Body of pancreas (tissue), 4 donors: ENCODE data around the gene CCDC175. TPM values are rescaled to one million over a fixed set of nuclear protein-coding genes. Genes with fewer than 3 reads are reported as not detected.

Source experiments
- ATAC-seq: fragments of 150-250 bp; one replicate; pipeline ENCODE4 v1.9.1; 2016
- DNase-seq, 4 donors: peaks; one replicate each; pipeline ENCODE4 v3.0.0-alpha.2; 2019
- H3K27ac ChIP-seq, 4 donors: fragments of 200-600 bp; sonication (generic); 1 replicate in 3 of 4; 2 replicates in 1 of 4; pipeline versions ENCODE4 v1.5.1 to v1.6.1; 2016 to 2019; ENCODE audit warnings: mild to moderate bottlenecking in 1 of 4, mixed read lengths in 1 of 4, moderate library complexity in 1 of 4
- H3K27me3 ChIP-seq, 2 donors: fragments of 200-600 bp; sonication (generic); one replicate each; pipeline ENCODE4 v1.6.0; 2016; ENCODE audit warnings: mild to moderate bottlenecking in 1 of 2
- H3K36me3 ChIP-seq, 2 donors: fragments of 200-600 bp; sonication (generic); replicated peaks in 1 of 2; 2 replicates each; pipeline ENCODE4 v1.5.1; 2016; ENCODE audit warnings: low read depth in 2 of 2; ENCODE audit not compliant: insufficient read depth in 1 of 2
- H3K4me1 ChIP-seq: fragments of 200-600 bp; sonication (generic); one replicate; pipeline ENCODE4 v1.6.0; 2016
- H3K4me3 ChIP-seq, 2 donors: fragments of 200-600 bp; sonication (generic); 1 replicate in 1 of 2; 2 replicates in 1 of 2; pipeline ENCODE4 v1.5.1; 2016 to 2019
- H3K9me3 ChIP-seq, 3 donors: fragments of 200-600 bp; sonication (generic); 1 replicate in 2 of 3; 2 replicates in 1 of 3; pipeline ENCODE4 v1.5.1; 2016
- POLR2A ChIP-seq, 3 donors: fragments of 450-650 bp; IDR thresholded peaks; one replicate each; pipeline ENCODE4 v1.6.1; 2016; ENCODE audit warnings: antibody characterized with exemption in 3 of 3, mild to moderate bottlenecking in 2 of 3
- WGBS, 2 donors: methylation state at CpG; one replicate each; pipeline ENCODE4 v1.1.5; 2017; 5-methylcytosine and 5-hydroxymethylcytosine counted together
- intact Hi-C: fragments of 100-400 bp; cut with DNase I; formaldehyde crosslinking; loops from one replicate; pipeline ENCODE4 v1.15.1; 2023
- total RNA-seq, 2 donors: library from RNA; depleted of rRNA; stranded (reverse); fragments of >200 nt; gene quantifications; one replicate each; pipeline ENCODE4 v1.1.0, GENCODE V29; 2016
- TF ChIP-seq, protein P1 (sequence below), 7 experiments: fragments of 450-650 bp in 4 of 7; fragments of 200-600 bp in 3 of 7; sonication (generic) in 3 of 7; IDR thresholded peaks; one replicate each; pipeline ENCODE4 v1.5.1; 2016 to 2019; ENCODE audit warnings: antibody characterized with exemption in 7 of 7

CCDC175 gene
- total RNA-seq, 2 donors from 2014 or later, result not detected

DNA sequence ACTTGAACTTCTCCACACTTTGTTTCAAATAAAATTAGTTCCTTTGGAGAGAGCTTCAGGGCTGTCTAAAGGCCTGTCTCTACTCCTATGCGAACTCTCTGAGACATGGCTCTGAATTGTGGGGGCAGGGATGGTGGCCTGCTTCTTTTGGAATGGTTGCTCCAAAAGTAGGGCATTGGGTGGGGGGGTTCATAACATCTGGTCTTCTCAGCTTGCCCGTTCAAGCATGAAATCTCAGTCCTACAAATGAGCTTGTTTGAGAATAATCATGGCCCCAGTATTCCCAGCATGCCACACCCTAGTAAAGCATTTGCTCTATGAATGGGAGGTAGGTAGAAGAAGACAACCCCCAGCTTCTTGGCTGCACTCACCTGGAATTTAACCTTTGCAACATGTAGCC lies 118.1 kb downstream of the CCDC175 start:
- intact Hi-C loops, result no loop called here
- TF ChIP-seq POLR2A (IDR thresholded peaks at IDR 0.05), result no peak
- TF ChIP-seq, protein P1, sequence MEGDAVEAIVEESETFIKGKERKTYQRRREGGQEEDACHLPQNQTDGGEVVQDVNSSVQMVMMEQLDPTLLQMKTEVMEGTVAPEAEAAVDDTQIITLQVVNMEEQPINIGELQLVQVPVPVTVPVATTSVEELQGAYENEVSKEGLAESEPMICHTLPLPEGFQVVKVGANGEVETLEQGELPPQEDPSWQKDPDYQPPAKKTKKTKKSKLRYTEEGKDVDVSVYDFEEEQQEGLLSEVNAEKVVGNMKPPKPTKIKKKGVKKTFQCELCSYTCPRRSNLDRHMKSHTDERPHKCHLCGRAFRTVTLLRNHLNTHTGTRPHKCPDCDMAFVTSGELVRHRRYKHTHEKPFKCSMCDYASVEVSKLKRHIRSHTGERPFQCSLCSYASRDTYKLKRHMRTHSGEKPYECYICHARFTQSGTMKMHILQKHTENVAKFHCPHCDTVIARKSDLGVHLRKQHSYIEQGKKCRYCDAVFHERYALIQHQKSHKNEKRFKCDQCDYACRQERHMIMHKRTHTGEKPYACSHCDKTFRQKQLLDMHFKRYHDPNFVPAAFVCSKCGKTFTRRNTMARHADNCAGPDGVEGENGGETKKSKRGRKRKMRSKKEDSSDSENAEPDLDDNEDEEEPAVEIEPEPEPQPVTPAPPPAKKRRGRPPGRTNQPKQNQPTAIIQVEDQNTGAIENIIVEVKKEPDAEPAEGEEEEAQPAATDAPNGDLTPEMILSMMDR (IDR thresholded peaks at IDR 0.05), result no peak

DNA sequence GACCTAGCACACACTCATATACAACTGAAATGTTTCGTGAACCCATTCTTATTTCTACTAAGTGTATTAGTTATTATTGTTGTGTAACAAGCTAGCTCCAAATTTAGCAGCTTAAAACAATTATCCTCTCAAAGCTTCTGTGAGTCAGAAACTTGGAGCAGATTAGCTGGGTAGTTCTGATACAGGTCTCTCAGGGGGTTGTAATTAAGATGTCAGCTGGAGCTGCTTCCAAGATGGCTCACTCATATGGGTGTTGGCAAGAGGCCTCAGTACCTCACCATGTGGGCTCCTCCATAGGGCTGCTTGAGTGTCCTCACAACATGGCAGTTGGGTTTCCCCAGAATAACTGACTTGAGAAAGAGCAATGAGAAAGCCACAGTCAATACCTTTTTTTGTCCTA lies 121.2 kb downstream of the CCDC175 start:
- H3K9me3 ChIP-seq, result no peaks in the 10 kb centered on the region
- no peak for TF ChIP-seq POLR2A (IDR thresholded peaks at IDR 0.05)
- TF ChIP-seq, protein P1 (IDR thresholded peaks at IDR 0.05), result no peak
- DNase-seq, result no peak
- no peaks in the 10 kb centered on the region for H3K4me1 ChIP-seq
- no peaks in the 10 kb centered on the region for H3K36me3 ChIP-seq
- WGBS, 2 donors, result 94 to 100% methylated on average over 1 of the region's 1 CpG
- H3K27me3 ChIP-seq, result no peaks in the 10 kb centered on the region
- no peak overlapping the region for H3K4me3 ChIP-seq
- no peak overlapping the region for H3K27ac ChIP-seq
- intact Hi-C loops, result no loop called here
- no peak for ATAC-seq

More for the DNA sequence above, 118.1 kb downstream of the CCDC175 start:
- H3K9me3 ChIP-seq, result no peaks in the 10 kb centered on the region
- H3K36me3 ChIP-seq, result no peaks in the 10 kb centered on the region
- H3K4me3 ChIP-seq, result no peak overlapping the region
- H3K4me1 ChIP-seq, result peaks cover under 1% of the 10 kb centered on the region
- no peak overlapping the region for H3K27ac ChIP-seq
- WGBS, 2 donors, result 89 to 100% methylated on average over 2 of the region's 2 CpGs
- DNase-seq, result no peak
- ATAC-seq, result no peak
- no peaks in the 10 kb centered on the region for H3K27me3 ChIP-seq

Other genes starting within 250 kb of the CCDC175 start
- gene GPR135, start 111.4 kb downstream of the CCDC175 start, total RNA-seq, result 1 to 10 TPM; 4.2 to 4.6 TPM
- 10 to 100 TPM; 42.0 to 60.0 TPM for gene L3HYPDH, start 92.4 kb downstream of the CCDC175 start, total RNA-seq
- gene JKAMP, start 92.3 kb downstream of the CCDC175 start, total RNA-seq, result 10 to 100 TPM; 23.1 to 29.8 TPM